Activated T-helper 1 cell treated with anti-CD3 and anti-CD28 coated beads, Interleukin-12 subunit alpha, Interleukin-12 subunit beta, Interleukin-2, Interleukin-4 antibody, amounts not matched to agents 30 ng/mL and 10 ng/mL and 1 ng/mL, durations not matched to agents 14 hours and 24 hours and 36 hours (primary cell): ENCODE data around the gene SPG21. TPM values are rescaled to one million over a fixed set of nuclear protein-coding genes. Genes with fewer than 3 reads are reported as not detected.

Experiments used
- DNase-seq: peaks from one replicate; pipeline ENCODE4 v3.0.0; 2021; ENCODE audit warnings: low spot score
- H3K27ac Mint-ChIP-seq: one replicate; pipeline ENCODE4 v1.8.0; 2021; ENCODE audit warnings: mild to moderate bottlenecking, mixed read lengths
- H3K27me3 Mint-ChIP-seq: one replicate; pipeline ENCODE4 v1.8.0; 2022; ENCODE audit warnings: mild to moderate bottlenecking, moderate library complexity, mixed read lengths; ENCODE audit not compliant: insufficient read depth
- H3K36me3 Mint-ChIP-seq: one replicate; pipeline ENCODE4 v1.8.0; 2021; ENCODE audit warnings: low read depth, mixed read lengths
- H3K4me1 Mint-ChIP-seq: one replicate; pipeline ENCODE4 v1.8.0; 2021; ENCODE audit warnings: low read depth, mixed read lengths
- H3K4me3 Mint-ChIP-seq: one replicate; pipeline ENCODE4 v1.8.0; 2021; ENCODE audit warnings: mild to moderate bottlenecking, moderate library complexity, mixed read lengths
- H3K9me3 Mint-ChIP-seq: one replicate; pipeline ENCODE4 v1.8.0; 2021; ENCODE audit warnings: mixed read lengths
- intact Hi-C: fragments of 100-400 bp; cut with micrococcal nuclease; formaldehyde crosslinking; loops from one replicate; pipeline ENCODE4 v1.15.1; 2024
- total RNA-seq: library from RNA; stranded (reverse); gene quantifications from 2 replicates; pipeline ENCODE4 v1.2.3, GENCODE V29; 2022

Gene SPG21
- total RNA-seq, 1 donor from 2014 or later = 70.2 TPM

- H3K27me3 Mint-ChIP-seq = peaks cover 3% of the 10 kb centered on the region
- no peak overlapping the region for H3K4me3 Mint-ChIP-seq
- intact Hi-C loops = no loop called here
- no peaks in the 10 kb centered on the region for H3K36me3 Mint-ChIP-seq
- H3K4me1 Mint-ChIP-seq = peaks cover 13% of the 10 kb centered on the region
- no peaks in the 10 kb centered on the region for H3K9me3 Mint-ChIP-seq
- H3K27ac Mint-ChIP-seq = no peak overlapping the region
- DNase-seq = no peak
Observed at GRCh38 chr15:64926661-64927060, 63.1 kb downstream of the SPG21 start.

- peaks cover 3% of the 10 kb centered on the region for H3K27me3 Mint-ChIP-seq
- H3K9me3 Mint-ChIP-seq = no peaks in the 10 kb centered on the region
- peaks cover 8% of the 10 kb centered on the region for H3K4me1 Mint-ChIP-seq
- no peak overlapping the region for H3K4me3 Mint-ChIP-seq
- H3K36me3 Mint-ChIP-seq = no peaks in the 10 kb centered on the region
- H3K27ac Mint-ChIP-seq = no peak overlapping the region
- intact Hi-C loops = no loop called here
- no peak for DNase-seq
Observed at GRCh38 chr15:64925335-64926330, 64.1 kb downstream of the SPG21 start.

- Mint-ChIP-seq H3K27ac (no peak overlapping the region), H3K27me3 (peaks cover 11% of the 10 kb centered on the region), H3K36me3 (no peaks in the 10 kb centered on the region), H3K4me3 (no peak overlapping the region), H3K4me1 (peaks cover 7% of the 10 kb centered on the region), H3K9me3 (no peaks in the 10 kb centered on the region)
- no peak for DNase-seq
- intact Hi-C loops = no loop called here
Observed at GRCh38 chr15:64923546-64923945, 66.2 kb downstream of the SPG21 start.

GRCh38 chr15:64921711-64922110 is 68.0 kb downstream of the SPG21 start:
- Mint-ChIP-seq H3K4me1 (no peaks in the 10 kb centered on the region), H3K27me3 (peaks cover 11% of the 10 kb centered on the region), H3K4me3 (no peak overlapping the region), H3K9me3 (no peaks in the 10 kb centered on the region), H3K36me3 (no peaks in the 10 kb centered on the region), H3K27ac (no peak overlapping the region)
- DNase-seq = no peak
- intact Hi-C loops = no loop called here

- intact Hi-C loops = no loop called here
- Mint-ChIP-seq H3K36me3 (no peaks in the 10 kb centered on the region), H3K27me3 (peaks cover 11% of the 10 kb centered on the region), H3K4me1 (peaks cover 9% of the 10 kb centered on the region), H3K9me3 (no peaks in the 10 kb centered on the region), H3K27ac (no peak overlapping the region), H3K4me3 (no peak overlapping the region)
- DNase-seq = no peak
Observed at GRCh38 chr15:64919721-64920120, 70.0 kb downstream of the SPG21 start.

- peaks cover 9% of the 10 kb centered on the region for H3K4me1 Mint-ChIP-seq
- H3K36me3 Mint-ChIP-seq = no peaks in the 10 kb centered on the region
- intact Hi-C loops = no loop called here
- no peak for DNase-seq
- no peak overlapping the region for H3K27ac Mint-ChIP-seq
- H3K4me3 Mint-ChIP-seq = no peak overlapping the region
- H3K9me3 Mint-ChIP-seq = no peaks in the 10 kb centered on the region
- peaks cover 11% of the 10 kb centered on the region for H3K27me3 Mint-ChIP-seq
Observed at GRCh38 chr15:64917211-64917610, 72.5 kb downstream of the SPG21 start.

- Mint-ChIP-seq H3K27me3 (peaks cover 9% of the 10 kb centered on the region), H3K36me3 (no peaks in the 10 kb centered on the region), H3K27ac (no peak overlapping the region), H3K4me1 (peaks cover 11% of the 10 kb centered on the region), H3K9me3 (no peaks in the 10 kb centered on the region), H3K4me3 (no peak overlapping the region)
- intact Hi-C loops = no loop called here
- no peak for DNase-seq
Observed at GRCh38 chr15:64916365-64916764, 73.3 kb downstream of the SPG21 start.

- Mint-ChIP-seq H3K9me3 (no peaks in the 10 kb centered on the region), H3K27ac (no peak overlapping the region)
- intact Hi-C loops = no loop called here
Observed at GRCh38 chr15:64915518-64916227, 74.0 kb downstream of the SPG21 start.

More at GRCh38 chr15:64915518-64916227, 74.0 kb downstream of the SPG21 start:
- Mint-ChIP-seq H3K27me3 (peaks cover 16% of the 10 kb centered on the region), H3K36me3 (no peaks in the 10 kb centered on the region), H3K4me3 (no peak overlapping the region), H3K4me1 (peaks cover 18% of the 10 kb centered on the region)
- no peak for DNase-seq

Other genes starting within 250 kb of the SPG21 start
- gene RBPMS2, start 214.3 kb downstream of the SPG21 start, total RNA-seq = 0.10 TPM in 1 of 2 replicates, not detected in the other
- gene PIF1, start 164.3 kb downstream of the SPG21 start, total RNA-seq = 19.1 and 23.9 TPM in 2 replicates
- gene PLEKHO2, start 148.0 kb downstream of the SPG21 start, total RNA-seq = 17.0 and 17.8 TPM in 2 replicates
- gene ANKDD1A, start 78.0 kb downstream of the SPG21 start, total RNA-seq = 0.93 and 1.3 TPM in 2 replicates
- 18.8 and 21.1 TPM in 2 replicates for gene MTFMT, start 39.7 kb upstream of the SPG21 start, total RNA-seq
- gene SLC51B, start 55.5 kb upstream of the SPG21 start, total RNA-seq = not detected in 2 replicates
- gene RASL12, start 78.1 kb upstream of the SPG21 start, total RNA-seq = not detected in 2 replicates
- gene KBTBD13, start 86.8 kb upstream of the SPG21 start, total RNA-seq = not detected in 2 replicates
- gene UBAP1L, start 125.3 kb upstream of the SPG21 start, total RNA-seq = 5.9 and 7.0 TPM in 2 replicates
- 51.2 and 54.7 TPM in 2 replicates for gene PDCD7, start 143.9 kb upstream of the SPG21 start, total RNA-seq
- 55.7 and 57.2 TPM in 2 replicates for gene CLPX, start 195.4 kb upstream of the SPG21 start, total RNA-seq
- gene CILP, start 221.6 kb upstream of the SPG21 start, total RNA-seq = not detected in 2 replicates